Measurements from ENCODE around the gene ADD1.

The ADD1 gene

GRCh38 chr4:2923141-2923551, 79.5 kb downstream of the ADD1 start:
- Histone ChIP-seq H3K4me1 (ENCODE audit: control insufficient read depth, low read length) (peaks cover 19% of the 10 kb centered on the region), H3K27ac (ENCODE audit: low read depth, low read length) (no peak overlapping the region), H3K4me3 (ENCODE audit: low read length) (no peak overlapping the region), H3F3A (ENCODE audit: control insufficient read depth, insufficient read depth) (0 out of 2 replicates have a peak, but pooled peaks cover 2% of the 10 kb centered on the region), H3K9me3 (ENCODE audit: control insufficient read depth, insufficient read depth, low read length) (no peaks in the 10 kb centered on the region), H3K27me3 (ENCODE audit: control insufficient read depth, low read length) (no peaks in the 10 kb centered on the region), H3K36me3 (ENCODE audit: control insufficient read depth, low read length) (no peaks in the 10 kb centered on the region; the same call in 1 of the 2 replicates), H3K79me2 (ENCODE audit: control insufficient read depth, low read length) (no peaks in the 10 kb centered on the region), H3K4me2 (ENCODE audit: low read length) (no peak overlapping the region), H4K20me1 (ENCODE audit: control insufficient read depth, insufficient read depth, low read depth, low read length) (no peaks in the 10 kb centered on the region), H3K9me2 (replicated peaks; ENCODE audit: control insufficient read depth, low read length) (no peaks in the 10 kb centered on the region)
- TF ChIP-seq CTCF (IDR thresholded peaks at IDR 0.05; ENCODE audit: low read depth, low read length, poor library complexity, severe bottlenecking) (no peak), EZH2phosphoT487 (IDR thresholded peaks at IDR 0.05; ENCODE audit: borderline replicate concordance, low read length) (no peak)

DNA sequence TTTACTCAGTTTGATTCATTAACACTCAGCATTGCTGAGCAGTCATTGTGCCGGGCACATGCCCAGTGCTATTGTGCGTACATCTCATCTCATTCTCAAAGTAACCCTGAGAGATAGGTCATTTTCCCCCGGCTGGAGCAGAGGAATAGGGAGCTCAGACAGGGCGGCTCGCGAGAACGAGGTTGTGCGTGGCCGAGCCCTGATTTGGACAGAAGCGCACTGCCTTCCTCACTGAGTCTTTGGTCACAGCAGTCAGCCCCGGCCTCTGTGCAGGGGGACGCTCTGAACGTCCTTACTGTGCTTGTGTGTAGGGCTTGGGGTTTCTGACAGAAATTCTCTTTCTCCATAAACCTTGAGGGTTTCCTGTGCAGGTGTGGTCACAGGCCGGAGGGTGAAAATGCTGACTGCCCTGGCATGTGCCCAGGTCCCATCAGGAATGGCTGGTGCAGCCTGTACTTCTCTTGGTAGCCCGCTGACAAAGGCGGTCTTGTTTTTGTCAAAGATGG, 80.1 kb downstream of the ADD1 start:
- no peaks in the 10 kb centered on the region for H4K20me1 ChIP-seq (ENCODE audit: control insufficient read depth, insufficient read depth, low read depth, low read length)
- no peak overlapping the region for H3K27ac ChIP-seq (ENCODE audit: low read depth, low read length)
- H3K4me1 ChIP-seq (ENCODE audit: control insufficient read depth, low read length): peaks cover 13% of the 10 kb centered on the region

GRCh38 chr4:2924286-2924685, 80.6 kb downstream of the ADD1 start:
- no peaks in the 10 kb centered on the region for H3K9me2 ChIP-seq (replicated peaks; ENCODE audit: control insufficient read depth, low read length)
- 0 out of 2 replicates have a peak, but pooled peaks cover 2% of the 10 kb centered on the region for H3F3A ChIP-seq (ENCODE audit: control insufficient read depth, insufficient read depth)
- H3K27ac ChIP-seq (ENCODE audit: low read depth, low read length): no peak overlapping the region
- no peaks in the 10 kb centered on the region for H3K9me3 ChIP-seq (ENCODE audit: control insufficient read depth, insufficient read depth, low read length)
- no peak overlapping the region for H3K4me3 ChIP-seq (ENCODE audit: low read length)
- H3K79me2 ChIP-seq (ENCODE audit: control insufficient read depth, low read length): no peaks in the 10 kb centered on the region
- peaks cover 11% of the 10 kb centered on the region for H3K4me1 ChIP-seq (ENCODE audit: control insufficient read depth, low read length)
- no peak overlapping the region for H3K4me2 ChIP-seq (ENCODE audit: low read length)
- H4K20me1 ChIP-seq (ENCODE audit: control insufficient read depth, insufficient read depth, low read depth, low read length): no peaks in the 10 kb centered on the region
- no peak for TF ChIP-seq EZH2phosphoT487 (IDR thresholded peaks at IDR 0.05; ENCODE audit: borderline replicate concordance, low read length)
- no peak for TF ChIP-seq CTCF (IDR thresholded peaks at IDR 0.05; ENCODE audit: low read depth, low read length, poor library complexity, severe bottlenecking)
- H3K27me3 ChIP-seq (ENCODE audit: control insufficient read depth, low read length): no peaks in the 10 kb centered on the region
- H3K36me3 ChIP-seq (ENCODE audit: control insufficient read depth, low read length): peaks cover 6% of the 10 kb centered on the region; the same call in 1 of the 2 replicates

More for the DNA sequence above, 80.1 kb downstream of the ADD1 start:
- H3K9me3 ChIP-seq (ENCODE audit: control insufficient read depth, insufficient read depth, low read length): no peaks in the 10 kb centered on the region
- H3K4me2 ChIP-seq (ENCODE audit: low read length): no peak overlapping the region
- H3K4me3 ChIP-seq (ENCODE audit: low read length): no peak overlapping the region
- no peaks in the 10 kb centered on the region for H3K9me2 ChIP-seq (replicated peaks; ENCODE audit: control insufficient read depth, low read length)
- no peaks in the 10 kb centered on the region for H3K27me3 ChIP-seq (ENCODE audit: control insufficient read depth, low read length)
- peaks cover 1% of the 10 kb centered on the region; the same call in 1 of the 2 replicates for H3K36me3 ChIP-seq (ENCODE audit: control insufficient read depth, low read length)
- no peaks in the 10 kb centered on the region for H3K79me2 ChIP-seq (ENCODE audit: control insufficient read depth, low read length)
- H3F3A ChIP-seq (ENCODE audit: control insufficient read depth, insufficient read depth): 0 out of 2 replicates have a peak, but pooled peaks cover 2% of the 10 kb centered on the region
- TF ChIP-seq EZH2phosphoT487 (IDR thresholded peaks at IDR 0.05; ENCODE audit: borderline replicate concordance, low read length) (no peak), CTCF (IDR thresholded peaks at IDR 0.05; ENCODE audit: low read depth, low read length, poor library complexity, severe bottlenecking) (no peak)

Measured in DOHH2 (cell line).